HG02840 (cell line): ENCODE measurements around the gene CYP2A7.
"Not testable (repeated sequence)": the region's sequence is repeated elsewhere in the genome, so short reads cannot be mapped to it uniquely, and the experiment has no call there.

Source experiments
- ATAC-seq: cut with Tn5 transposase; IDR thresholded peaks from one replicate; pipeline ENCODE4 v1.9.1; 2021; ENCODE audit warnings: mild to moderate bottlenecking, moderate library complexity, moderate number of reproducible peaks; ENCODE audit not compliant: unreplicated experiment, low FRiP score

Gene CYP2A7

DNA sequence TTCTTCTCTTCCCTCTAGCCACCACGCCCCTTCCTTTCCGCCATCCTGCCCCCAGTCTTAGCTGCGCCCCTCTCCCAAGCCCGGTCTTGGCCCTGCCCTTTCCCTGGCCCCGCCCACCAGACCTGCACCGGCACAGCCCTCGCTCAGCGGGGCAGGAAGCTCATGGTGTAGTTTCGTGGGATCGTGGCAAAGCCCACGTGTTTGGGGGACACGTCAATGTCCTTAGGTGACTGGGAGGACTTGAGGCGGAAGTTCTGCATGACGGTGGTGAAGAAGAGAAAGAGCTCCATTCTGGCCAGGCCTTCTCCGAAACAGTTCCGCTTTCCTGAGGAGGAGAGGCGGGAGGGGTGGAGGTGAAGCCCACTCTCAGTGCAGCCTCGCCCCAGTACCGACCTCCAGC lies 38.4 kb downstream of the CYP2A7 start:
- not testable (repeated sequence) for ATAC-seq

DNA sequence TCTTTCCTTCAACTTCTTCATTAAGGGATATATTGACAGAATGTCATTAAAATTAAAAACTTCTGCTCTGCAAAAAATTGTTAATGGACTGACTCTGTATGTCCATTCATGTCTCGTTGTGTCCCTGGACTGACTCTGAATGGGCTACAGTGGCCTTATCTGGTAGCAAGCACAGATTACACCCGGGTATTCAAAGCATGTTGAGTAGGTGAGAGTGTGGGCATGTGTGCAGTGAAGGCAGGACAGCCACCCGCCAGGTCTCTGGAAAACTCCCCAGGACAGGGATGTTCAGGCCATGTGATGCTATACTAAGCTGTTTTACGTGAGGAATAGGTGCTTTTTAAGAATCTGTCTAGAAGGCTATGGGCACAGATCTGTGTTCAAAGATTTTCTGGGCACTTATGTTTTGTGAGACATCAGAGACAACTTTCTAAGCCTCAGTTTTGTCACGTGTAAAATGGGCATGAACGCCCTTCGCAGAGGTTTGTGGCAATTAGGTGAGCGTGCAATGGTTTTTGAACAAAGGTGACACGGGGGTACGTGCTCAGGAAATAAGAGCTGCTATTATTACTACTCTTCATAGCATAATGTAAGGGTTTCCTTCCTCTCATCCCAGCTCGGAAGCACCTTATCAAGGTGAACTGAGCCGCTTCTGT lies 38.9 kb downstream of the CYP2A7 start:
- ATAC-seq: not testable (repeated sequence)

DNA sequence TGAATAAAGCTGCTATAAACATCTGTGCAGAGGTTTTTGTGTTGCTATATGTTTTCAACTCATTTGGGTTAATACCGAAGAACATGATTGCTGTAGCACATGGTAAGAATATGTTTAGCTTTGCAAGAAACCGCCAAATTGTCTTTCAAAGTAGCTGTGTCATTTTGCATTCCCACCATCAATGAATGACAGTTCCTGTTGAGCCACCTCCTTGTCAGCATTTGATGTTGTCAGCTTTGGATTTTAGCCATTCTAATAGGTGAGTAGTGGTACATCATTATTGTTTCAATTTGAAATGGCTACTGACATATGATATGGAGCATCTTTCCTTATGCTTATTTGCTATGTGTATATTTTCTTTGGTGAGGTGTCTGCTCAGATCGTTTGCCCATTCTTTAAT lies 40.0 kb downstream of the CYP2A7 start:
- ATAC-seq: not testable (repeated sequence)

DNA sequence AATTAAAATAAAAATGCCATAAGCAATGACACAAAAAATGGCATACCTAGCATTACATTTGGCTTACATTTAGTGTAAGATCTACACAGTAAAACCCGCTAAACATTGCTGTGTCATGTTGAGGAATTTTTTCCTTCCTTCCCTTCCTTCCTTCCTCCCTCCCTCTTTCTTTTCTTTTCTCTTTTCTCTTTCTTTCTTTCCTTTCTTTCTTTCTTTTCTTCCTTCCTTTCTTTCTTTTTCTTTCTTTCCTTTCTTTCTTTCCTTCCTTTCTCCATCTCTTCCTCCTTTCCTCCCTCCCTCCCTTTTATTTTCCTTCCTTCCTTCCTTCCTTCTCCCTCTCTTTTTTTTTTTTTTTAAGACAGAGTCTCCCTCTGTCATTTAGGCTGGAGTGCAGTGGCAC lies 43.6 kb downstream of the CYP2A7 start:
- ATAC-seq: not testable (repeated sequence)

DNA sequence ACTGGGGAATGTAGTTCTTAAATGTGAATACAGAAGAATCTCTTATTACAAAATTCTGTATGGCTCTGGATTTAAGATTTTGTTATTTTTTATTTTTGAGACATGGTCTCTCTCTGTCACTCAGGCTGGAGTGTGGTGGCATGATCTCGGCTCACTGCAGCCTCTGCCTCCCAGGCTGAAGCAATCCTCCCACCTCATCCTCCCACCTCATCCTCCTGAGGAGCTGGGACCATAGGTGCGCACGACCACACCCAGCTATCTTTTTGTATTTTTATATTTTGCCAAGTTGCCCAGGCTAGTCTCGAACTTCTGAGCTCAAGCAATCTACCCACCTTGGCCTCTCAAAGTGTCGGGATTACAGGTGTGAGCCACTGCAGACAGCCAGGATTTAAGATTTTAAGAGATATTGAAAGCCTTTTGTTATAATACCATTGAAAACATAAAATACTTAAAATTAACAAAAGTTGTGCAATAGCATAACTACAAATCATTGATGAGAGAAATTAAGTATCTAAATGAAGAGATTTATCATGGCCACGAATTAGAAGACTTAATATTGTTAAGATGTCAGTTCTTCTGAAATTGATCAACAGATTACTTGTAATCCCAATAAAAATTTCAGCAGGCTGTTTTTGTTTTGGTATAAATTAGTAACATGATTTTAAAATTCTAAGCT lies 45.1 kb downstream of the CYP2A7 start:
- ATAC-seq: no peak

DNA sequence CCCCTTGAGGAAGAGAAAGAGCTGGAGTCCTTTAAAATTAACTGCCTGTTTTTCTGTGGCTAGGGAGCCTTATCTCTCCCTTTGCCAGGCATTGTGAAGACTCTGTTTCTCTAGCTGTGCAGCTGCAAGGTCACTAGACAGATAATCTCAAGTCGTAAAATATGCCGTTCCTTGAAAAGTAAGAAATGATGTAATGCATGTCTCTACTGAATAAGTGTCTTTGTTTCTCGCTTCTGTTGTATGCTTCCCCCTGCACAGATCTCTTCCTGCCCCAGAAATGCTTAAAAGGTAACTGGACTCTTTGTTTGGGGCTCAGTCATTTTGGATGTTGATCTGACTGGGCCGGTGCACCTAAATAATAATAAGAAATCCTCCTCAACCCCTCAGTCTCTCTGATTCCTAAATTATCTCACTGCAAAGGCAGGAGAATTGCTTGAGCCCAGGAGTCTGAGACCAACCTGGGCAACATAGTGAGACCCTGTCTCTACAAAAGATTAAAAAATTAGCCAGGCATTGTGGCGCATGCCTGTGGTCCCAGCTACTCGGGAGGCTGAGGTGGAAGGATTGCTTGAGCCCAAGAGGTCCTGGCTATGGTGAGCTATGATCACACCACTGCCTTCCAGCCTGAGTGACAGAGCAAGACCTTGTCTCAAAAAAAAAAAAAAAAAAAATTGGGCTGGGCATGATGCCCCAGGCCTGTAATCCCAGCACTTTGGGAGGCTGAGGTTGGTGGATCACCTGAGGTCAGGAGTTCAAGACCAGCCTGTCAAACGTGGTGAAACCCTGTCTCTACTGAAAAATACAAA lies 48.1 kb downstream of the CYP2A7 start:
- ATAC-seq: not testable (repeated sequence)

DNA sequence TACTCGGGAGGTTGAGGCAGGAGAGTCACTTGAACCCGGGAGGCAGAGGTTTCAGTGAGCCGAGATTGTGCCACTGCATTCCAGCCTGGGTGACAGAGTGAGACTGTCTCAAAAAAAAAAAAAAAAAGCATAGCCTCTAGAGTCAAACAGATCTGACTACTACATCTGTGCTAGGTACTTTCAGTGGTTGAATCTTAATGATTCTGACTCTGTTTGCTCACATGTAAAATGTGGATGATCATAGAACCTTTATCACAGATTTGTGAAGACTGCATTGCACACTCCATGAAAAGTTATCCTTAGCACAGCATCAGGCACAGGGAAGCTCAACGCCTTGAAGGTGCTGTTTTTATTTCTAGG lies 49.6 kb downstream of the CYP2A7 start:
- ATAC-seq: not testable (repeated sequence)

DNA sequence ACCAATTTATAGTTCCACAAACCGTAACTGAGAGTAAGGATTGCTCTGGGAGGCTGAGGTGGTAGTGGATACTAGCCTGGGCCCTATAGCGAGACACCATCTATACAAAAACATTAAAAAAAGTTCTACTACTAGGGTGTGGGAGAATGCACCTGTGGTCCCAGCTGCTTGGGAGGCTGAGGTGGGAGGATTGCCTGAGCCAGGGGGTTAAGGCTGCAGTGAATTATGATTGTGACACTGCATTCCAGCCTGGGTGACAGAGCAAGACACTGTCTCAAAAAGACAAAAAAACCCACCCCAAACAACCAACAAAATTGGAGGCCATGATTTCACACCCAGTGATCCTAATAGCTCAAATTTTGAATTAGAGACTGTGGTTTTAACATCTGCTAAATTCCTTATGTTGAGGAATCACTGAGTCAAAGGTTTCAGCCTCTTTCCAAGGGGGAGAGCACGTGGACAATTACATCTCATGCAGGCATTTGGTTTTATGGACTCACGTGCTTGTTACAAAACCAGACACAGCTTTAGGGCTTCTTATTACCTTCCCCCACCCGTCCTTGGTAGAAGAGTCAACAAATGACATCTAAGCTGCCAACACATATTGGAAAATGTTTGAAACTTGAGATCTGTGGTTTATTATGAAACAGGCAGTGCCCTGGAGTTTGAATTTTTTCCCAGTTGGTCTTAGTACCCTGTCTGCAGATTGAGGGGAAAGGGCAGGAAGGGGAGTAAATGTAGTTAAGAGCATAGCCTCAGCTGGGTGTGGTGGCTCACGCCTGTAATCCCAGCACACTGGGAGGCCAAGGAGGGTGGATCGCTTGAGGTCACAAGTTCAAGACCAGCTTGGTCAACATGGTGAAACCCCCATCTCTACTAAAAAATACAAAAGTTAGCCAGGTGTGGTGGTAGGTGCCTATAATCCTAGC lies 50.3 kb downstream of the CYP2A7 start:
- ATAC-seq: no peak

DNA sequence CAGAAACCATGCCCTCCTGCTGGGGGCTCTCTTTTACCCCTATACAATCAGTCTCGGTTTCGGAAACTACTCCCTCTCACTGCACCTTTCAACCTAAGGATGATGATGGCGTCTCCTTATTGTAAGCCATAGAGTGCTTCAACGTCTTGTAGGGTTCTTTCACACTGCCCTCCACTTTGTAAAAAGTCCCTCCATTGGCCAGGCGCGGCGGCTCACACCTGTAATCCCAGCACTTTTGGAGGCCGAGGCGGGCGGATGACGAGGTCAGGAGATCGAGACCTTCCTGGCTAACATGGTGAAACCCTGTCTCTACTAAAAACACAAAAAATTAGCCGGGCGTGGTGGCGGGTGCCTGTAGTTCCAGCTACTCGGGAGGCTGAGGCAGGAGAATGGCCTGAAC lies 51.3 kb downstream of the CYP2A7 start:
- not testable (repeated sequence) for ATAC-seq

DNA sequence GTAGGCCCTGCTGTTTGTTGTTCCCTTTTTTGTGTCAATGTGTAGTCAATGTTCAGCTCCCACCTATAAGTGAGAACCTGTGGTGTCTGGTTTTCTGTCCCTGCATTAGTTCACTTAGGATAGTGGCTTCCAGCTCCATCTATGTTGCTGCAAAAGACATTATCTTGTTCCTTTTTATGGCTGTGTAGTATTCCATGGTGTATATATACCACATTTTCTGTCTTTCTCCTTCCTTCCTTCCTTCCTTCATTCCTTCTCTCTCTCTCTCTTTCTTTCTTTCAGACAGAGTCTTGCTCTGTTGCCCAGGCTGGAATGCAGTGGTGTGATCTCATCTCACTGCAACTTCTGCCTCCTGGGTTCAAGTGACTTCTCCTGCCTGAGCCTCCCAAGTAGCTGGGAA lies 52.8 kb downstream of the CYP2A7 start:
- no peak for ATAC-seq

DNA sequence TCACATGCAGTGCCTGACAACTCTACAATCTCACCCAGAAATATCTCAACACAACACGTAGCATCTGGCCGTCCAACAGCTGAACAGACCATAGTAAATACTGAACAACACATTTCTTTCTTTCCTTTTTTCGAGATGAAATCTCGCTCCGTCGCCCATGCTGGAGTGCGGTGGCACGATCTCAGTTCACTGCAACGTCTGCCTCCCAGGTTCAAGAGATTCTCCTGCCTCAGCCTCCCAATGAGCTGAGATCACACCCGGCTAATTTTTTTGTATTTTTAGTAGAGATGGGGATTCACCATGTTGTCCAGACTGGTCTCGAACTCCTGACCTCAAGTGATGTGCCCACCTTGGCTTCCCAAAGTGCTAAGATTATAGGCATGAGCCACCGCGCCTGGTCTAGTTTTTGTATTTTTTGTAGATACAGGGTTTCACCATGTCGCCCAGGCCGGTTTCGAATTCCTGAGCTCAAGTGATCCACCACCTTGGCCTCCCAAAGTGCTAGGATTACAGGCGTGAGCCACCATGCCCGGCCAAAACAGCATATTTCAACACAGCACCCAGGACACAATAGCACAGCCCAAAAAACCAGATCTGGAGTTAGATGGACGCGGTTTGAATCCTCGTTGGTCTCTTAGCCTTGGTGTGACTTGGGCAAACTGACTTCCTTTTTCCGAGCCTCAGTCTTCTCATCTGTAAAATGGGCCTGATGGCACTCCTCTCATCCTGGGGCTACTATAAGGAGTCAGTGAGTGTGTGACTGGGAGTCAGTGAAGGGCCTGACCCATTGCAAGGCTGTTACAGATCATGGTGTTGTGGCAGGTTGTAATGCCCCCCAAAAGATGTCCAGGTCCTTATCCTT lies 54.4 kb downstream of the CYP2A7 start:
- no peak for ATAC-seq

DNA sequence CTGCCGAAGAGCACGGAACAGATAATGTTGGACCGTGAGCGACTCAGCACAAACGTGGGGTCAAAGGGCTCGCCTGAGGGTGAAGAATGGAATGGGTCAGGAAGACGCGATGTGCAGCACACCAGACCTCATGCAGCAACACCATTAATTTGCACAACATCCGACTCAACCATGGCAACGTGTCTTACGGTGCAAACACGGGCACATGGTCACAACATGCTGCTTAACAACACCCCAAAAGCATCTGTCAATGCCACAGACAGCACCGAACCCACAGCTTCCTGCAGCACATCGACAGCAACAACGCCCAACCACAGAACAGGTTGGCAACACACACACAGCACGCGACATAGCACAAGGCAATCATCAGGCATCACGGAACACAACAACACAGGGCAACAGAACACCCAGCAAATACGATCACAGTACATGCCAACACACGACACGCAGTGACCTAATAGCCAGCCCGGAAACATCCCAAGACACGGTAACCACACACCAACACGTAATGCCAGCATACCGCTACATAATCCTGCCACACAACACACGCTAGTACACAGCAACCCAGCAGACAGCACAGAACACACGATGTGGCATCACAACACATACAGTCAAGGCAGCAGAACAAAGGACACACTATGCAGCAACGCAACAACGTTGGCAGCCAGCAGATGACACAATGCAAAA lies 55.2 kb downstream of the CYP2A7 start:
- not testable (repeated sequence) for ATAC-seq

DNA sequence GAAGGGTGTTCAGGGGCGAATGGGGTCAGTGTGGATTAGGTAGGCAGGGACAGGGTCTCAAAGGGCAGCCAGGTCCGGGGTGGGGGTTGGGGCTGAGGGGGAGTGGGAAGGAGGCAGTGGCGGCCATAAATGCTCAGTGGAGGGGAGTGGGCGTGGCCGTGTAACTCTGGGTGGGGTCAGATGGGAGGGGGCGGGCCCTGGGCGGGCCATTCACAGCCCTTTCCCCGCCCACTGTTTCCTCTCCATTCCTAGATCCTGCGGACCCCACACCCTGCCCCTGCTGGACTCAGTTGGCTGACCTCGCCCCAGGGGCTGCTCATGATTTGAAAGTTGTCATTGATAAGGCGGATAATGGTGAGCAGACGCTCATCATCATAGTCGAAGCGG lies 55.7 kb downstream of the CYP2A7 start:
- not testable (repeated sequence) for ATAC-seq

DNA sequence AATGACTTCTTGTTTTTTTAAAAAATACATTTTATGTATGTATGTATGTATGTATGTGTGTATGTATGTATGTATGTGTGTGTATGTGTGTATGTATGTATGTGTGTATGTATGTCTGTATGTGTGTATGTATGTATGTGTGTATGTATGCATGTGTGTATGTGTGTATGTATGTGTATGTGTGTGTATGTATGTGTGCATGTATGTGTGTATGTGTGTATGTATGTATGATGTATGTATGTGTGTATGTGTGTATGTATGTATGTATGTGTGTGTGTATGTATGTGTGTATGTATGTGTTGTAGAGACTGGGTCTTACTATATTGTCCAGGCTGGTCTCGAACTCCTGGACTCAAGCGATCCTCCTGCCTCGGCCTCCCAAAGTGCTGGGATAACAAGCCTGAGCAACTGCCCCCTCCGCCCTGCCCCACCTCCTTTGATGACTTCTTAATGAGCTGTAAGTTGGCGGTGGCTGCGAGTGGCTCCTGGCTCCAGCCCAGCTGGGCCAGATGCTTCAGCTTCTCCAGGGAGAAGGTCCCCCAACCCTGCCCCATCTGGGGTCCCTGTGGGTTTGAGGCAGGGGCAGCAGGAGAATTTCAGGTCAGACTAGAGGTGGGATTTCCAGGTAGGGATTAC lies 56.5 kb downstream of the CYP2A7 start:
- ATAC-seq: not testable (repeated sequence)
